Measurements from ENCODE around the gene SEC11C. TPM values are rescaled to one million over a fixed set of nuclear protein-coding genes. Genes with fewer than 3 reads are reported as not detected.

The SEC11C gene
- total RNA-seq, 1 experiment from 2014 or later, result 38.0 TPM

- no peak overlapping the region for H3K14ac ChIP-seq (ENCODE audit: insufficient read depth, low read length)
- H3K27me3 ChIP-seq (ENCODE audit: insufficient read depth, low read length), result no peaks in the 10 kb centered on the region
- no peak overlapping the region for H2AFZ ChIP-seq (ENCODE audit: low read length)
- no peak overlapping the region for H3K56ac ChIP-seq (ENCODE audit: insufficient read length, low read depth, low read length)
- no peaks in the 10 kb centered on the region for H4K20me1 ChIP-seq (ENCODE audit: control insufficient read depth, insufficient read depth, insufficient read length)
- no peak overlapping the region for H3K18ac ChIP-seq (ENCODE audit: insufficient read length, low read depth, low read length)
- H3K79me2 ChIP-seq (ENCODE audit: insufficient read depth, low read length), result no peaks in the 10 kb centered on the region
- no peak overlapping the region for H2AK5ac ChIP-seq (ENCODE audit: insufficient read length, low read length)
- no peak for TF ChIP-seq CTCF (conservative IDR thresholded peaks at IDR 0.05)
- peaks cover 6% of the 10 kb centered on the region; the same call in 1 of the 2 replicates for H3K4me1 ChIP-seq (ENCODE audit: insufficient read depth, low read length)
- Mint-ChIP-seq H3K27me3 (ENCODE audit: low read depth) (peaks cover 7% of the 10 kb centered on the region), H3K36me3 (ENCODE audit: insufficient read depth in 1 of 3, low read depth in 3 of 3) (no peaks in the 10 kb centered on the region), H3K27ac (no peak overlapping the region), H3K4me3 (no peak overlapping the region), H3K9me3 (no peaks in the 10 kb centered on the region), H3K4me1 (peaks cover 19 to 28% of the 10 kb centered on the region in 2 experiments)
- H4K5ac ChIP-seq (ENCODE audit: insufficient read length, low read depth, low read length), result no peak overlapping the region
- H3K23ac ChIP-seq (ENCODE audit: insufficient read length, low read depth, low read length), result no peak overlapping the region
- H2BK20ac ChIP-seq (ENCODE audit: low read depth, low read length, poor library complexity, severe bottlenecking), result no peak overlapping the region
- no peaks in the 10 kb centered on the region for H3K9me3 ChIP-seq (ENCODE audit: control insufficient read depth, low read depth, low read length)
- H3K4me2 ChIP-seq (ENCODE audit: insufficient read depth, insufficient read length, low read length), result no peak overlapping the region
- no peaks in the 10 kb centered on the region for H3K79me1 ChIP-seq (ENCODE audit: insufficient read depth, low read depth, low read length, poor library complexity, severe bottlenecking)
- WGBS (ENCODE audit: extremely low coverage, insufficient read length, low lambda C conversion rate), result no CpG with 5 or more reads among the region's 5 CpGs
- no peak overlapping the region for H3T11ph ChIP-seq (ENCODE audit: low read length)
- no peak overlapping the region for H3K27ac ChIP-seq (ENCODE audit: insufficient read length, low read depth, low read length)
- no peaks in the 10 kb centered on the region for H3K23me2 ChIP-seq (ENCODE audit: insufficient read length, low read depth, low read length, poor library complexity, severe bottlenecking)
- H3K4ac ChIP-seq (ENCODE audit: low read depth, low read length), result no peak overlapping the region
- H2BK120ac ChIP-seq (ENCODE audit: low read depth, low read length, poor library complexity, severe bottlenecking), result no peak overlapping the region
- H4K91ac ChIP-seq (ENCODE audit: insufficient read length, low read depth, low read length), result no peak overlapping the region
- no peak overlapping the region for H3K9ac ChIP-seq (ENCODE audit: extremely low read depth, insufficient read length, low read length)
- H2BK15ac ChIP-seq (ENCODE audit: low read depth, low read length), result no peak overlapping the region
- DNase-seq, result no peak
- no peak overlapping the region for H2BK5ac ChIP-seq (ENCODE audit: insufficient read length, low read length)
- H2BK12ac ChIP-seq (ENCODE audit: insufficient read length, low read depth, low read length), result no peak overlapping the region
- no peak overlapping the region for H4K8ac ChIP-seq (replicated peaks; ENCODE audit: insufficient read length, low read depth, low read length)
These were observed 45.1 kb upstream of the SEC11C start for GRCh38 chr18:59094569-59094968.

All from H9 (cell line).